HG03045 (cell line): ENCODE data around the gene SPPL3.

Source experiments
- ATAC-seq: cut with Tn5 transposase; IDR thresholded peaks from one replicate; pipeline ENCODE4 v1.9.1; 2021; ENCODE audit warnings: mild to moderate bottlenecking, moderate library complexity; ENCODE audit not compliant: unreplicated experiment

The SPPL3 gene

DNA sequence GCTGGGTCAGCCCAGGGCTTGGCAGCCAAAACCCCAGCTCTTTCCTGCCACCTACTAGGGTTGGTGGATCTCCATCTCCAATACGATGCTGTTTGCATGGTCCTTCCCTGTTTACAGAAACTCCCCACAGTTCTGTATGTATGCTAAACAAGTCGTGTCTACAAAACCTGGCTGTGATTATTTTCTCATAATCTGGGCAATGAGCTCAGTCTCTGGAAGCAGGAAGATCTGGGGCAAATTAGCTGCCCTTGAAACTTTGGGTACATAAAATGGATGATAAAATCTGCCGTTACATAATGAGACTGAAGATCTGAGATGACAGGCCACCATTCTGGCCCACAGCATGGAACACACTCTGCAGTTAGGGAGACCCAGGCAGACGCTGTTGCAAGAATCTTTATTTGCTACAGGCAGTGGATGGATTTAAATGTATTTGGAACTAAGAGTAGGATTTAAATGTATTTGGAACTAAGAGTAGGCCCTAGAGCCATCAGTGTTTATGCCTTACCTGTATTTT is 146.9 kb downstream of the SPPL3 start:
- ATAC-seq: no peak

DNA sequence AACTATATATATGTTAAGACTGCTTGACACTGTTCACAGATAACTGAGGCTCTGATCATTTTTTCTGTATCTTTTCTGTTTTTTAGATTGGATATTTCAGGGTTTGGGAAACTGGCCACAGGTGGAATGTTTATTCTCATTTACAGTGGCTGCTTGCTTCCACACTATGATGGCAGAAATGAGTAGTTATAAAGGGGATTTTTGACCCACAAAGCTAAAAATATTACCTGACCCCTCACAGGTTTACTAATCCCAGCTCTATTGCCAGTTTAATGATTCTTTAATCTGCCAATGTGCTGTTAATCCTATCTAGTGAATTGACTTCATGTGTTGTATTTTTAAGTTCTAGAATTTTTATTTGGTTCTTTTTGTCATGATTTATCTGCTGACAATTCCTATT is 148.9 kb downstream of the SPPL3 start:
- no peak for ATAC-seq

DNA sequence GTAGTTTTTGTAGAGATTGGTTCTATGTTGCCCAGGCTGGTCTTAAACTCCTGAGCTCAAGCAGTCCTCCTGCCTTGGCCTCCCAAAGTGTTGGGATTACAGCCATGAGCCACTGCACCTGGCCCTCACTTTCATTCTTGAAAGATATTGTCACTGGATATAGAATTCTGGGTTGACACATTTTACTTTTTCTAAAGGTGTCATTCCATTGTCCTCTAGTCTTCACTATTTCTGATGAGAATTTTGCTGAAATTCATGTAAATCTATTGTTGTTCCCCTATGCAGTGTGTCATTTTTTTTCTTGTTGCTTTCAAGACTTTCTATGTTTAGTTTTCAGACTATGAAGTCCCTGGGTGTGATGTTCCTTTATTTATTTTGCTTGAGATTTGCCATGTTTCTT is 149.4 kb downstream of the SPPL3 start:
- no peak for ATAC-seq

GRCh38 chr12:120751389-120751788 is 152.8 kb downstream of the SPPL3 start:
- no peak for ATAC-seq

DNA sequence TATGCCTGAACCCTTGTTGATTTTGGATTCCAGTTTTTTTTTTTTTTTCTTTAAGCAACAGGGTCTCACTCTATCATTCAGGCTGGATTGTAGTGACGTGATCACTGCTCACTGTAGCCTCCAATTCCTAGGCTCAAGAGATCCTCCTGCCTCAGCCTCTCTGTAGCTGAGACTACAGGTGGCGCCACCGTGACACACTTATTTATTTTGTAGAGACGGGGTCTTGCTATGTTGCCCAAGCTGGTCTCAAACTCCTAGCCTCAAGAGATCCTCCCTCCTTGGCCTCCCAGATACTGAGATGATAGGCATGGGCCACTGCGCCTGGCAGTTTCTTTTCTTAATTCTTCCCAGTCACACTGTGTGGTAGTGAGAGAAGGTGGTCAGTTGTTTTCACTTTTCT is 153.4 kb downstream of the SPPL3 start:
- no peak for ATAC-seq

- no peak for ATAC-seq
These were observed 154.9 kb downstream of the SPPL3 start for GRCh38 chr12:120749256-120749655.

- no peak for ATAC-seq
These were observed 155.9 kb downstream of the SPPL3 start for GRCh38 chr12:120748242-120748641.

- no peak for ATAC-seq
These were observed 159.2 kb downstream of the SPPL3 start for GRCh38 chr12:120744922-120745493.

- ATAC-seq: no peak
These were observed 162.4 kb downstream of the SPPL3 start for GRCh38 chr12:120741476-120742421.

DNA sequence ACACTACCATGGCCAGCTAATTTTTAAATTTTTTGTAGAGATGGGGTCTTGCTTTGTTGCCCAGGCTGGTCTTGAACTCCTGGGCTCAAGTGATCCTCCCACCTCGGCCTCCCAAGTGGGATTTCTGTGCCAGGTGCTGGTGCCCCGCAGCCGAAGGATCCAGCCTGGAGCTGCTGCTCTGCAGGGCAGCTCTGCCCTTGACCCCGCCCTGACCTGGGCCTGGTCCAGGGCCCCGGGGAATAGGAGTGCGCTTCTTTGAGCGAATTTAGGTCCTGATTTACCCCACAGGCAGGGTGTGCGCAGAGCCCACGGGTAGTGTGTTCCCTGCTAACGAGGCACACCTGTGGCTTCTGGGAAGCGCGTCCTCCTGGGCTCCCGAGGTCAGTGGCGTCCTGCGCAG is 163.3 kb downstream of the SPPL3 start:
- ATAC-seq: no peak

- no peak for ATAC-seq
These were observed 164.1 kb downstream of the SPPL3 start for GRCh38 chr12:120739821-120740613.

DNA sequence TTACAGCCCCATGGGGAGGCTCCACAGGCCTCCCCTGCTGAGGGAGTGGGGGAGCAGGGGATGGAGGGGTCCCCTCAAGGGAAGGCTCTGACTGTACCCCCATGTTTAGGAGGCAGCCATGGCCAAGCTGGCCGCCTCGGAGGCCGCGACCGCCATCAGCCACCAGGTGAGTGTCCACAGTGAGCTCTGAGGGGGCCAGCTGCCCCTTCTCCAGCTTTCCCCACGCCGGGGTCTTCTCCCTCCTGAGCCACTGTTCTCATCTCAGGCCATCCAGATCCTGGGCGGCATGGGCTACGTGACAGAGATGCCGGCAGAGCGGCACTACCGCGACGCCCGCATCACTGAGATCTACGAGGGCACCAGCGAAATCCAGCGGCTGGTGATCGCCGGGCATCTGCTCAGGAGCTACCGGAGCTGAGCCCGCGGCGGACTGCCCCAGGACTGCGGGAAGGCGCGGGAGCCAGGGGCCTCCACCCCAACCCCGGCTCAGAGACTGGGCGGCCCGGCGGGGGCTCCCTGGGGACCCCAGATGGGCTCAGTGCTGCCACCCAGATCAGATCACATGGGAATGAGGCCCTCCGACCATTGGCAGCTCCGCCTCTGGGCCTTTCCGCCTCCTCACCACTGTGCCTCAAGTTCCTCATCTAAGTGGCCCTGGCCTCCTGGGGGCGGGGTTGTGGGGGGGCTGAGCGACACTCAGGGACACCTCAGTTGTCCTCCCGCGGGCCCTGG is 165.0 kb downstream of the SPPL3 start:
- no peak for ATAC-seq

DNA sequence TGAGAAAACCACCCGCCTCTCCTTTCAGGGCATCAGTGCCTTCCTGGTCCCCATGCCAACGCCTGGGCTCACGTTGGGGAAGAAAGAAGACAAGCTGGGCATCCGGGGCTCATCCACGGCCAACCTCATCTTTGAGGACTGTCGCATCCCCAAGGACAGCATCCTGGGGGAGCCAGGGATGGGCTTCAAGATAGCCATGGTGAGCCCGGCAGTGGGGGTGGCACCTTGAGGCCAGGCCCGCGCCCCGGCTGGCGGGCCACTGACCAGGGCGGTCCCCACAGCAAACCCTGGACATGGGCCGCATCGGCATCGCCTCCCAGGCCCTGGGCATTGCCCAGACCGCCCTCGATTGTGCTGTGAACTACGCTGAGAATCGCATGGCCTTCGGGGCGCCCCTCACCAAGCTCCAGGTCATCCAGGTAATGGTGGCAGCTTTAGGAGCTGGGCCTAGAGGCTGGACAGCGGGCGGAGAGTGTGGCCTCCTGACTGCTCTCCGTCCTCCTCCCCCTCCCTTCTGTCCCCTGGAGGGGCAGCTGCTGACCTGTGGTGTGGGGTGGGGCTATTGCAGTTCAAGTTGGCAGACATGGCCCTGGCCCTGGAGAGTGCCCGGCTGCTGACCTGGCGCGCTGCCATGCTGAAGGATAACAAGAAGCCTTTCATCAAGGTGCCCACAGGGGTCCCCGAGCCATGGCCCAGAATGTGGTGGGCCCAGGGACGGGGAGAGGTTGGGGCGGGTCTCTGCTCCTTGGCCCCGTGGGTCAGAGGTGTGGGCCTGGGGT is 165.7 kb downstream of the SPPL3 start:
- no peak for ATAC-seq

DNA sequence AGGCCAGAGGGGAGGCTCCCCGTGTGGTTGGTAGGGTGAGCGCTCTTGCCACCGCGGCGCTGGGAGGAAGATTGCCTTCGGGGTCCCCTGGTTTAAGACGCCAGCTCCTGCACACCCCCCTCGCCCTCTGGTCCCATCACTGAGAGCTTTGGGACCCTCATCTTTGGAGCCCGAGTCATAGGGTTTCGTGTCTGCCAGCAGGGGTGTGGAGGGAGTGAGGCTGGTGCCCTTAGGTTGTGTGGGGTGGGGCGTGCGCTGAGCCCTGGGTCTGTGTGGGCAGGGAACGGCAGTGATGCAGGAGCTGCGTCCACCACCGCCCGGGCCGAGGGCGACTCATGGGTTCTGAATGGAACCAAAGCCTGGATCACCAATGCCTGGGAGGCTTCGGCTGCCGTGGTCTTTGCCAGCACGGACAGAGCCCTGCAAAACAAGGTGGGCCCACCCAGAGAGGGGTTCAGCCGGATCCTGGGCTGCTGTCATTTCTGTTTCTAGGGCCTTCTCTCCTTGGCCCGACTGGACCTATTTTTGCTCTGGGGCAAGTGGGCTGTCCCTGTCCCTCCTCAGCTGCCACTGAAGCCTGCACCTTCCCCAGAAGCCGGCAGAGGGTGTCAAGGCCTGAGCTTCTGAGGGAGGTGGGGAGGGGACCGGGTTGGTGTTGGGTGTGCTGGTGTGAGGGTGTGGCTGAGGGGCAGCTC is 166.5 kb downstream of the SPPL3 start:
- no peak for ATAC-seq

GRCh38 chr12:120736404-120737331 is 167.5 kb downstream of the SPPL3 start:
- no peak for ATAC-seq

DNA sequence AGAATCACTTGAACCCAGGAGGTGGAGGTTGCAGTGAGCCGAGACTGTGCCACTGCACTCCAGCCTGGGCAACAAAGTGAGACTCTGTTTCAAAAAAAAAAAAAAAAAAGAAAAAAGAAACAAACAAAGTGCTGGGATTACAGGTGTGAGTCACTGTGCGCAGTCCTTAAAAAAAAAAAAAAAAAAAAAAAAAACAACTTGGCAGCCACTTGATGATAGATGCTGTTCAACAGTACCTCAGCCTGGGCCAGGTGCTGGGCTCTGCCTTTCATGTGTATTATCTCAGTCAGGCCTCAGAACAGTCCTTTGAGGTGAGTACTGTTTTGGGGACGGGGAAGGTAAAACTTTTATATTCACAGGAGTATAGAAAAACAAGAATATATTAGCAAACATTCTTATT is 169.0 kb downstream of the SPPL3 start:
- no peak for ATAC-seq

- ATAC-seq: no peak
These were observed 169.9 kb downstream of the SPPL3 start for GRCh38 chr12:120734210-120734609.

DNA sequence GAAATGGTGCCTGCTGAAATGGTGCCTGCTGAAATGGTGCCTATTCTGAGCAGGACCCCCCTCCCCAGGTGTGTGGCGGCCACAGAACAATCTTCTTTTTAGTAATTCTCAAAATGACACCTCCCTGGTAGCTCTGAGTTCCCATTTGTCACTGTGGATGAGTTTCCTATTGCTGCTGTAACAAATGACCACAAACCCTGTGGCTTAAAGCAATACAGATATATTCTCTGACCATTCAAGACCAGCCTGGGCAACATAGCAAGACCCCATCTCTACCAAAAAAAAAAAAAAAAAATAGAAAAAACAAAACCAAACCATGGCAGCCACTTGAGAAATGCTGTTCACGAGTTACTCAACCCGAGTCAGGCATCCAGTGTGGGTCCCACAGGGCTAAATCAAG is 170.6 kb downstream of the SPPL3 start:
- ATAC-seq: no peak
